Stomach smooth muscle (tissue), 2 donors: Measurements from ENCODE around the gene SLC38A8.

Source experiments
- H3K27ac ChIP-seq: one replicate; pipeline ENCODE4 v1.7.0; 2013; ENCODE audit warnings: mild to moderate bottlenecking, low read length, inconsistent platforms
- H3K27me3 ChIP-seq, 2 donors: one replicate each; pipeline ENCODE4 v1.7.0; 2013; ENCODE audit warnings: low read length in 2 of 2; ENCODE audit not compliant: insufficient read depth in 2 of 2, control insufficient read depth in 1 of 2
- H3K36me3 ChIP-seq, 2 donors: one replicate each; pipeline ENCODE4 v1.7.0; 2013; ENCODE audit warnings: low read length in 2 of 2; ENCODE audit not compliant: control insufficient read depth in 2 of 2, insufficient read depth in 2 of 2
- H3K4me1 ChIP-seq: one replicate; pipeline ENCODE4 v1.7.0; 2013; ENCODE audit warnings: low read length; ENCODE audit not compliant: control insufficient read depth, insufficient read depth
- H3K4me3 ChIP-seq, 2 donors: one replicate each; pipeline ENCODE4 v1.7.0; 2013; ENCODE audit warnings: low read length in 2 of 2
- H3K9ac ChIP-seq, 2 donors: one replicate each; pipeline ENCODE4 v1.7.0; 2013; ENCODE audit warnings: low read length in 2 of 2, mild to moderate bottlenecking in 1 of 2
- H3K9me3 ChIP-seq, 2 donors: one replicate each; pipeline ENCODE4 v1.7.0; 2013; ENCODE audit warnings: low read length in 2 of 2; ENCODE audit not compliant: control insufficient read depth in 2 of 2
- donor health status: healthy.
- donor health status: Pancreatic carcinoma.

The SLC38A8 gene

GRCh38 chr16:83980794-83981193 lies 61.8 kb downstream of the SLC38A8 start:
- Histone ChIP-seq H3K27ac (no peak overlapping the region), H3K4me3 (no peak overlapping the region), H3K27me3 (no peaks in the 10 kb centered on the region), H3K9ac (no peak overlapping the region), H3K36me3 (no peaks in the 10 kb centered on the region), H3K9me3 (peaks cover 0 to 16% of the 10 kb centered on the region in 2 donors), H3K4me1 (no peaks in the 10 kb centered on the region)

DNA sequence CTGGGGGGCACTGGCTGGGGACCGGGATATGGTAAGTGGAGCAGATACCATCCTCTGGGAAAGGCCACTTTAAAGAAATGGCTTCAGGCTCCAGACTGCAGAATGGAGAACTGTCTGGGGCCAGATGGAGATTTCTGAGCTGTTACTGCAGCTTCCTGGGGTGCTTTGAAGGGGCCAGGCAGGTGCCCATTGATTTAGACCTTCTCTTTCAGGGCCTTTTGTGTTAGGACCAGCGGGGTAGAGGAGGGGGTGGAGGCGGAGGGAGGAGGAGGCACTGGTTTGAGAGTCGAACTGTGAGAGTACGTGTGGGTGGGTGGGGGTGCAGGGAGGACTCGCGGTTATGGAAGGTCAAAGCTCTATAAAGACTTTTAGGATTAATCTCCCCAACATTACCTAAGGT lies 63.2 kb downstream of the SLC38A8 start:
- Histone ChIP-seq H3K4me3 (no peak overlapping the region), H3K27me3 (no peaks in the 10 kb centered on the region), H3K27ac (no peak overlapping the region), H3K4me1 (no peaks in the 10 kb centered on the region), H3K36me3 (no peaks in the 10 kb centered on the region), H3K9ac (no peak overlapping the region), H3K9me3 (peaks cover 0 to 16% of the 10 kb centered on the region in 2 donors)

DNA sequence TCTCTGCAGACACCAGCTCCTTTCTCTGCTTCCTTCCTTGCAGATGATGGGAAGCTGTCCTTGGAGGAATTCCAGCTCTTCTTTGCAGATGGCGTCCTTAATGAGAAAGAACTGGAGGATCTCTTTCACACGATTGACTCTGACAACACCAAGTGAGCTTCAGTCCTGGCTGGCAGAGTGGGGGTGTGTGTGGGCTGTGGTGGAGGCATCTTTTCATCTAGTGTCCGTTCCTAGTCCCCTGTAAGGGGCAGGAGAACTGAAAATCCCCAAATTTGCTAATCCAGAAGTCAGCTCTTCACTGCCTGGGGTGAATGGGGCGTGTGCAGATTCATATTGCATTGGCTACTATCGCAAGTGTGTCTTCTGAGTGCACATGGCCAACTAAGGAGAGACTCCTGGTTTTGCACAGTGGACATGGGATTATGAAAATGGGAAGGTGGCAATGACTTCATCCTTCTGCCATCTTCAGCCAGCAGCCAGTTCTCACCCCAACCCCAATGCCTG lies 64.1 kb downstream of the SLC38A8 start:
- Histone ChIP-seq H3K27me3 (peaks cover 0 to 3% of the 10 kb centered on the region in 2 donors), H3K4me1 (no peaks in the 10 kb centered on the region), H3K36me3 (no peaks in the 10 kb centered on the region), H3K27ac (no peak overlapping the region), H3K9ac (no peak overlapping the region), H3K4me3 (no peak overlapping the region), H3K9me3 (peaks cover 0 to 16% of the 10 kb centered on the region in 2 donors)

- Histone ChIP-seq H3K4me3 (no peak overlapping the region), H3K4me1 (no peaks in the 10 kb centered on the region), H3K9ac (no peak overlapping the region), H3K27me3 (peaks cover 0 to 3% of the 10 kb centered on the region in 2 donors), H3K27ac (no peak overlapping the region), H3K9me3 (peaks cover 0 to 14% of the 10 kb centered on the region in 2 donors), H3K36me3 (no peaks in the 10 kb centered on the region)
Measured at GRCh38 chr16:83977056-83977815, 65.4 kb downstream of the SLC38A8 start.

GRCh38 chr16:83975590-83976260 lies 66.9 kb downstream of the SLC38A8 start:
- Histone ChIP-seq H3K4me3 (no peak overlapping the region), H3K4me1 (no peaks in the 10 kb centered on the region)

GRCh38 chr16:83974475-83974874 lies 68.1 kb downstream of the SLC38A8 start:
- H3K4me1 ChIP-seq: no peaks in the 10 kb centered on the region
- no peak overlapping the region for H3K4me3 ChIP-seq
- H3K27ac ChIP-seq: no peak overlapping the region
- no peak overlapping the region for H3K9ac ChIP-seq
- H3K9me3 ChIP-seq: peaks cover 0 to 12% of the 10 kb centered on the region in 2 donors
- H3K36me3 ChIP-seq: no peaks in the 10 kb centered on the region
- peaks cover 3 to 4% of the 10 kb centered on the region in 2 donors for H3K27me3 ChIP-seq

More at GRCh38 chr16:83975590-83976260, 66.9 kb downstream of the SLC38A8 start:
- no peak overlapping the region for H3K9ac ChIP-seq
- no peak overlapping the region for H3K27ac ChIP-seq
- H3K9me3 ChIP-seq: peaks cover 0 to 12% of the 10 kb centered on the region in 2 donors
- no peaks in the 10 kb centered on the region for H3K36me3 ChIP-seq
- peaks cover 0 to 3% of the 10 kb centered on the region in 2 donors for H3K27me3 ChIP-seq

DNA sequence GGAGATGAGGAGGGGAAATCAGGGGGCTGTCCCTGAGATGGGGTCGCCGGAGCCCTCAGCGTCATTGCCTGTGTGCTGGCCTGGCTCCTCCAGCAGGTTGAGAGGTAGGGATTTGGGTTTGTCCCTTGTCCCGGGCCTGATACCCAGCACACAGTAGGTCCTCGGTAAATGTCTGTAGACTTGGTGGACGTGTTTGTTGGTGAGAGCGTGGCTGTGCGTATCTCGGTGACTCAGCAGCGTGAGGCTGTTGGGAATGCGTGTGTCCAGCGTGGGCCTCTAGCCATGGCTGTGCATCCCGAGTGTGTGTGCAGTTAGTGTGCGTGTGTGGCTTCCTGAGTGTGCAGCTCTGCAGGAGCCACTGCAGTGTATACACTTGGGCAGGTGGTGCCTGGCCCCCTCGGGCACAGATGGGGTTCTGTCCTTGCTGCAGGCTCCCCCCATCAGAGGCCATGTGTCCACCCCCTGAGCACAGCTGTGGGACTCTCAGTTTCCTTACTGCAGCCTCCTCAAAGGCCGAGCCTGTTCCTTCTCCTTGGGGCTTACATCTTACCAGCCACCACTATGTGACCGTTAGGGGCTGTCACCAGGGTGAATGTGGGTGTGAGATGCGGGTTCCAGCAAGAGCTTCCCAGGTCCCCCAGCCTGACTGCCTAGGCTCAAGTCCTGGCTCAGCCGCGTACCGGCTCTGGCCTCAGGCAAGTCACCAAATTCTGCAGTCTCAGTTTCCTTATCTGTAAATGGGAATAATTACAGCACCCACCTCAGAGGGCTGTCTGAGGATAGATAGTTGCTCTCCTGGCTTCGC lies 68.8 kb downstream of the SLC38A8 start:
- Histone ChIP-seq H3K27me3 (peaks cover 5 to 8% of the 10 kb centered on the region in 2 donors), H3K9me3 (peaks cover 0 to 12% of the 10 kb centered on the region in 2 donors), H3K27ac (no peak overlapping the region), H3K4me1 (peaks cover 2% of the 10 kb centered on the region), H3K4me3 (no peak overlapping the region), H3K36me3 (no peaks in the 10 kb centered on the region), H3K9ac (no peak overlapping the region)

GRCh38 chr16:83973077-83973476 lies 69.5 kb downstream of the SLC38A8 start:
- Histone ChIP-seq H3K4me1 (peaks cover 4% of the 10 kb centered on the region), H3K4me3 (no peak overlapping the region), H3K9ac (no peak overlapping the region), H3K27ac (no peak overlapping the region), H3K36me3 (no peaks in the 10 kb centered on the region), H3K27me3 (peaks cover 5 to 9% of the 10 kb centered on the region in 2 donors), H3K9me3 (peaks cover 0 to 5% of the 10 kb centered on the region in 2 donors)

GRCh38 chr16:83972256-83973008 lies 70.2 kb downstream of the SLC38A8 start:
- no peak overlapping the region for H3K4me3 ChIP-seq
- no peaks in the 10 kb centered on the region for H3K9me3 ChIP-seq
- peaks cover 4% of the 10 kb centered on the region for H3K4me1 ChIP-seq
- no peak overlapping the region for H3K9ac ChIP-seq
- peaks cover 5 to 9% of the 10 kb centered on the region in 2 donors for H3K27me3 ChIP-seq
- no peak overlapping the region for H3K27ac ChIP-seq
- no peaks in the 10 kb centered on the region for H3K36me3 ChIP-seq
